Fibroblast of pulmonary artery (primary cell): ENCODE results near the gene IFNG.
A peak's percentile ranks its signal among the peaks of the same experiment; 100 is the strongest.

Experiments used
- DNase-seq: peaks from one replicate; pipeline ENCODE4 v3.0.0-alpha.2; 2010; ENCODE audit warnings: low read depth
- H3K4me3 ChIP-seq: replicated peaks from 2 replicates; pipeline ENCODE4 v1.5.1; 2011; ENCODE audit warnings: low read depth, mild to moderate bottlenecking, control low read depth, low read length, moderate library complexity
- CTCF ChIP-seq: IDR thresholded peaks from 2 replicates; pipeline ENCODE4 v1.5.1; 2011; ENCODE audit warnings: mild to moderate bottlenecking, control low read depth, low read length, inconsistent platforms; ENCODE audit errors: missing control alignments

IFNG gene

GRCh38 chr12:68119250-68119649 is 40.3 kb downstream of the IFNG start:
- DNase-seq = no peak

DNA sequence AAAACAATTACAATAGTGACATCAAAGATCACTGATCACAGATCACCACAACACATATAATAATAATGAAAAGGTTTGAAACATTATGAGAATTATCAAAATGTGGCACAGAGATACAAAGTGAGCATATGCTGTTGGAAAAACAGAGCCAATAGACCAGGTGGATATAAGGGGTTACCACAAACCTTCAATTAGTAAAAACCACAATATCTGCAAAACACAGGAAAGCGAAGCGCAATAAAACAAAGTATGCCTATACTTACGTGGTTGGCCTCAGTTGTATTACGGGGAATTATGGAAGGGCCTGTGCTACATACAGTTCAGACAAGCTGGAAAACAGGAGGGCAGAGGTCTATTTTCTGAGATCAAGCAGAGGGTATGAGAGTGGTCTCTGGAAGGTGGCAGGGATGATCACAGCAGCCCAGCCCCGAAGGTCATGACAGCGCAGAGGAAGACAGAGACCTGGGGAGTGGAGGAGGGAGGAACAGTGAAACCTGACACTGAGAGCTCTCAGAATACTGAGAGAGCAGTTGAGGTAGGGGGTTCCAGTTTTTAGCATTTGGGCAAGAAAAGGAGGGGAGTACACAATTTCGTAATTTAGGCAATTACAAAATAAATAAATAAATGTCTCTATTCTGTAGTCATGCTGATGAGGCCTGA is 41.3 kb downstream of the IFNG start:
- no peak for DNase-seq
- H3K4me3 ChIP-seq = no peak overlapping the region
- TF ChIP-seq CTCF = no peak

More at GRCh38 chr12:68119250-68119649, 40.3 kb downstream of the IFNG start:
- TF ChIP-seq CTCF = no peak
- no peak overlapping the region for H3K4me3 ChIP-seq

DNA sequence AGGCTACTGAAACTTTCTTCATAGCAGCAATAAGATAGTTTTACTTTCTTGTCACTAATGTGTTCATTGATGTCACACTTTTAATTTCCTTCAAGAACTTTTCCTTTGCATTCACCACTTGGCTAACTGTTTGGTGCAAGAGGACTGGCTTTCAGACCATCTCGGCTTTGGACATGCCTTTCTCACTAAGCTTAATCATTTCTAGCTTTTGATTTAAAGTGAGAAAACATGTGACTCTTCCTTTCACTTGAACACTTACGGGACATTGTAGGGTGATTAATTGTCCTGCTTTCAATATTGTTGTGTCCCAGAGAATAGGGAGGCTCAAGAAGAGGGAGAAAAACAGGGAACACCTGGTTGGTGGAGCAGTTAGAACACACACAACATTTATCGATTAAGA is 41.9 kb downstream of the IFNG start:
- no peak for TF ChIP-seq CTCF
- DNase-seq = no peak
- H3K4me3 ChIP-seq = no peak overlapping the region

DNA sequence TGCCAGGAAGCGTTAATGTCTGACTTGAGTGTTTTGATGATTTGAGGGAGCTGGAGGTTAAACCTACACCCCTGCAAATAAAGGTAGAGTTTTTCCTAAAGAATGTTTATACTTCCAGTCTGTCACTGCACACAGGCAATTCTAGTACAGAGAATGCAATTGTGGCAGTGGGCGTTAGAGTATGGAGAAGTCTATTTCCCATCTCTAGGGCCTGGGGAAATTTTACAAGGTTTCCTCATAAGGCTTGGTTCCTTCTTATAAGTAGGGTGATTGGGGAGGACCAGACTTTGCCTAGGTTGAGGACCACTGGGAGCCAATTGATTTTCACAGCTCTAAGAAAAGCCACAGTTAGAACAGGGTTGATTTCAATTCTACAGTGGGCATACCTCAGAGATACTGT is 44.3 kb downstream of the IFNG start:
- no peak overlapping the region for H3K4me3 ChIP-seq
- no peak for DNase-seq
- no peak for TF ChIP-seq CTCF

DNA sequence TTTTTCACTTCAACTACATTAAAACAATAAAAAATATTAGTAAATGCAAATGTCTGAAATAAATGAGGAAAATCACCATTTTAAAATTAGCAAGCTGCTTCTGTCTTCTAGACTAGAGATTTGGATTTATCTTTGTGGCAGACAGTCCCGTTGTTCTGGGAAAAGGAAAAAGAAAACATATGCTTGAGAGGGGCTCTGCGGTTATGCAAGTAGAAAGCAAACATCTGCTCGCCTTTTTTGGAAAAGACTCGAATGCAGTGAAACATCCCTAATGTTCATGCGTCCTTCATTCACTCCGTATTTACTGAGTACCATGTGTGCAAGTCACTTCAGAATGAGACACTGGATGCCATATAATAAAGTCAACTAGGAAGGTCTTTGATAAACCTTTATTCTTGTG is 44.9 kb downstream of the IFNG start:
- TF ChIP-seq CTCF = no peak
- no peak overlapping the region for H3K4me3 ChIP-seq
- DNase-seq = no peak

GRCh38 chr12:68113644-68114043 is 45.9 kb downstream of the IFNG start:
- H3K4me3 ChIP-seq = no peak overlapping the region
- peak; percentile 18 for TF ChIP-seq CTCF
- no peak for DNase-seq

DNA sequence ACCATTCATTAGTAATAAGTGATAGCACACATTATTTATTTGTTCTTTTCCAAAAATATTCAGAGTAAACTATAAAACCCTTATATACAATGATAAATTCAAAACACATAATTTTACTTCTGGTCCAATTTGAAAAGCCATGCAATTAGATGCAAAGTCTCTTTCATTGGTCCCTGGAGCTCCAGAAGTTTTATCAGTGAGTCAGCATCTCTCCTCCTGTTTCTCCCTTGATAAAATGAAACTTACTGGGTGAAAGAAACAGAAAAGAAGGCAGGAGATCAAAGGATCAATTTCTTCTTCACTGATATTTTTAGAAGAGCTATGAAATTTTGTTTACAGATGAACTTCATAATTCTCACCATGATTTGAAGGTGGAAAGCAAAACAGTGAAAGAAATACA is 47.5 kb downstream of the IFNG start:
- no peak overlapping the region for H3K4me3 ChIP-seq
- TF ChIP-seq CTCF = no peak
- DNase-seq = no peak
